OCI-LY3 (cell line): ENCODE results near the gene MATN4.

Source experiments
- EZH2phosphoT487 ChIP-seq: fragments of 200-600 bp; shearing (Covaris generic); IDR thresholded peaks from 2 replicates; pipeline ENCODE4 v1.6.1; 2018; ENCODE audit warnings: antibody characterized with exemption, mixed run types, low read depth
- TF ChIP-seq, protein P1 (sequence below): fragments of 200-600, 300-600 bp; sonication (generic); IDR thresholded peaks from 2 replicates; pipeline ENCODE4 v1.5.1; 2014; ENCODE audit warnings: antibody characterized with exemption, low read length, low read depth

DNA sequence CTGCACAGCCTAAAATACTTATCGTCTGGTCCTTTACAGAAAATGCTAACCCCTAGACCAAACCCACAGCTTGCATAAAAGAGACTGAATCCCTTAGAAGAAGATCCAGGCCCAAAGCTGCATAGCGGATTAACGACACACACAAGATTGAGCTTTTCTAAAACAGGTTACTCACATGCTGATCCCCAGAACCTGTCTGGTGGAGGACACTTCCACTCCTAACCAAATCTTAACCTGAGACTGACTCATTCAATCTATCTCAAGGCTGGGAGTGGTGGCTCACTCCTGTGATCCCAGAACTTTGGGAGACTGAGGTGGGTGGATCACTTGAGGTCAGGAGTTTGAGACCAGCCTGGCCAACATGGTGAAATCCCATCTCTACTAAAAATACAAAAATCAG is 50.9 kb downstream of the MATN4 start:
- TF ChIP-seq, protein P1, sequence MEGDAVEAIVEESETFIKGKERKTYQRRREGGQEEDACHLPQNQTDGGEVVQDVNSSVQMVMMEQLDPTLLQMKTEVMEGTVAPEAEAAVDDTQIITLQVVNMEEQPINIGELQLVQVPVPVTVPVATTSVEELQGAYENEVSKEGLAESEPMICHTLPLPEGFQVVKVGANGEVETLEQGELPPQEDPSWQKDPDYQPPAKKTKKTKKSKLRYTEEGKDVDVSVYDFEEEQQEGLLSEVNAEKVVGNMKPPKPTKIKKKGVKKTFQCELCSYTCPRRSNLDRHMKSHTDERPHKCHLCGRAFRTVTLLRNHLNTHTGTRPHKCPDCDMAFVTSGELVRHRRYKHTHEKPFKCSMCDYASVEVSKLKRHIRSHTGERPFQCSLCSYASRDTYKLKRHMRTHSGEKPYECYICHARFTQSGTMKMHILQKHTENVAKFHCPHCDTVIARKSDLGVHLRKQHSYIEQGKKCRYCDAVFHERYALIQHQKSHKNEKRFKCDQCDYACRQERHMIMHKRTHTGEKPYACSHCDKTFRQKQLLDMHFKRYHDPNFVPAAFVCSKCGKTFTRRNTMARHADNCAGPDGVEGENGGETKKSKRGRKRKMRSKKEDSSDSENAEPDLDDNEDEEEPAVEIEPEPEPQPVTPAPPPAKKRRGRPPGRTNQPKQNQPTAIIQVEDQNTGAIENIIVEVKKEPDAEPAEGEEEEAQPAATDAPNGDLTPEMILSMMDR, result no peak
- TF ChIP-seq EZH2phosphoT487, result no peak
